ENCODE measurements around the gene CTTNBP2NL. TPM values are rescaled to one million over a fixed set of nuclear protein-coding genes. Genes with fewer than 3 reads are reported as not detected.
"Not testable (repeated sequence)": the region's sequence is repeated elsewhere in the genome, so short reads cannot be mapped to it uniquely, and the experiment has no call there.

The CTTNBP2NL gene
- polyA plus RNA-seq, 3 donors: 40.9 to 46.5 (median 43.8) TPM

GRCh38 chr1:112487686-112488085 is 91.7 kb downstream of the CTTNBP2NL start:
- DNase-seq (ENCODE audit: extremely low read depth in 1 of 11, low read depth in 9 of 11, low spot score in 4 of 11): not testable (repeated sequence)

GRCh38 chr1:112488141-112488540 is 92.1 kb downstream of the CTTNBP2NL start:
- DNase-seq (ENCODE audit: extremely low read depth in 1 of 11, low read depth in 9 of 11, low spot score in 4 of 11): no peak

GRCh38 chr1:112492076-112492475 is 96.1 kb downstream of the CTTNBP2NL start:
- no peak for DNase-seq (ENCODE audit: extremely low read depth in 1 of 11, low read depth in 9 of 11, low spot score in 4 of 11)

- DNase-seq (ENCODE audit: extremely low read depth in 1 of 11, low read depth in 9 of 11, low spot score in 4 of 11): no peak
Observed at GRCh38 chr1:112493351-112493750, 97.3 kb downstream of the CTTNBP2NL start.

- no peak for DNase-seq (ENCODE audit: extremely low read depth in 1 of 11, low read depth in 9 of 11, low spot score in 4 of 11)
Observed at GRCh38 chr1:112496290-112496689, 100.3 kb downstream of the CTTNBP2NL start.

GRCh38 chr1:112501810-112502641 is 106.0 kb downstream of the CTTNBP2NL start:
- peak in 2 of 11 donors; percentile 29 to 54 for DNase-seq (ENCODE audit: extremely low read depth in 1 of 11, low read depth in 9 of 11, low spot score in 4 of 11)

- no peak for DNase-seq (ENCODE audit: extremely low read depth in 1 of 11, low read depth in 9 of 11, low spot score in 4 of 11)
Observed at GRCh38 chr1:112502826-112503225, 106.8 kb downstream of the CTTNBP2NL start.

GRCh38 chr1:112504001-112504660 is 108.1 kb downstream of the CTTNBP2NL start:
- no peak for DNase-seq (ENCODE audit: extremely low read depth in 1 of 11, low read depth in 9 of 11, low spot score in 4 of 11)

- DNase-seq (ENCODE audit: extremely low read depth in 1 of 11, low read depth in 9 of 11, low spot score in 4 of 11): no peak
Observed at GRCh38 chr1:112504661-112505399, 108.8 kb downstream of the CTTNBP2NL start.

GRCh38 chr1:112505400-112505785 is 109.4 kb downstream of the CTTNBP2NL start:
- DNase-seq (ENCODE audit: extremely low read depth in 1 of 11, low read depth in 9 of 11, low spot score in 4 of 11): no peak

- no peak for DNase-seq (ENCODE audit: extremely low read depth in 1 of 11, low read depth in 9 of 11, low spot score in 4 of 11)
Observed at GRCh38 chr1:112505878-112506277, 109.9 kb downstream of the CTTNBP2NL start.

- DNase-seq (ENCODE audit: extremely low read depth in 1 of 11, low read depth in 9 of 11, low spot score in 4 of 11): no peak
Observed at GRCh38 chr1:112506306-112506705, 110.3 kb downstream of the CTTNBP2NL start.

- no peak for DNase-seq (ENCODE audit: extremely low read depth in 1 of 11, low read depth in 9 of 11, low spot score in 4 of 11)
Observed at GRCh38 chr1:112506731-112507130, 110.7 kb downstream of the CTTNBP2NL start.

GRCh38 chr1:112507336-112507735 is 111.3 kb downstream of the CTTNBP2NL start:
- no peak for DNase-seq (ENCODE audit: extremely low read depth in 1 of 11, low read depth in 9 of 11, low spot score in 4 of 11)

GRCh38 chr1:112507921-112508277 is 111.9 kb downstream of the CTTNBP2NL start:
- DNase-seq (ENCODE audit: extremely low read depth in 1 of 11, low read depth in 9 of 11, low spot score in 4 of 11): no peak

GRCh38 chr1:112508278-112509004 is 112.4 kb downstream of the CTTNBP2NL start, which contains the start of gene WNT2B:
TSS of gene WNT2B (plus strand) at chr1:112508965. CDS start at chr1:112509263, 298 bp downstream.
- no peak for DNase-seq (ENCODE audit: extremely low read depth in 1 of 11, low read depth in 9 of 11, low spot score in 4 of 11)

- DNase-seq (ENCODE audit: extremely low read depth in 1 of 11, low read depth in 9 of 11, low spot score in 4 of 11): no peak
Observed at GRCh38 chr1:112509005-112509659, 113.1 kb downstream of the CTTNBP2NL start.

GRCh38 chr1:112509660-112510178 is 113.7 kb downstream of the CTTNBP2NL start:
- no peak for DNase-seq (ENCODE audit: extremely low read depth in 1 of 11, low read depth in 9 of 11, low spot score in 4 of 11)
